HUES64 (cell line): ENCODE measurements around the gene SLC6A11. TPM values are rescaled to one million over a fixed set of nuclear protein-coding genes. Genes with fewer than 3 reads are reported as not detected.
A peak's percentile ranks its signal among the peaks of the same experiment; 100 is the strongest.

Source experiments
- H3K27ac ChIP-seq: 2 replicates; pipeline ENCODE4 v1.7.0; 2013; ENCODE audit warnings: low read depth, low read length, inconsistent platforms
- H3K27me3 ChIP-seq: 2 replicates; pipeline ENCODE4 v1.6.1; 2013; ENCODE audit warnings: mild to moderate bottlenecking, low read length; ENCODE audit not compliant: insufficient read depth
- H3K36me3 ChIP-seq: 2 replicates; pipeline ENCODE4 v1.6.1; 2013; ENCODE audit warnings: mild to moderate bottlenecking, low read length; ENCODE audit not compliant: insufficient read depth
- H3K4me1 ChIP-seq: 2 replicates; pipeline ENCODE4 v1.6.1; 2013; ENCODE audit warnings: mild to moderate bottlenecking, low read length, moderate library complexity; ENCODE audit not compliant: insufficient read depth
- H3K4me3 ChIP-seq: 2 replicates; pipeline ENCODE4 v1.5.1; 2013; ENCODE audit warnings: mild to moderate bottlenecking, low read length, moderate library complexity
- H3K9ac ChIP-seq: 2 replicates; pipeline ENCODE4 v1.6.1; 2013; ENCODE audit warnings: mild to moderate bottlenecking, low read depth, low read length
- H3K9me3 ChIP-seq: 2 replicates; pipeline ENCODE4 v1.6.1; 2013; ENCODE audit warnings: low read depth, low read length; ENCODE audit not compliant: insufficient read depth
- WGBS: fragments of 150-250, 120-280 bp; methylation state at CpG from one replicate; pipeline ENCODE4 v1.1.7; 2013; ENCODE audit warnings: missing lambda C conversion rate; 5-methylcytosine and 5-hydroxymethylcytosine counted together
- polyA plus RNA-seq, 2 experiments: library from polyadenylated mRNA; stranded (reverse); fragments of 50-300 nt; gene quantifications; one replicate each; pipeline ENCODE4 v1.2.3, GENCODE V29; 2013

The SLC6A11 gene
- polyA plus RNA-seq (2013, experiment 1 of 2): 0.65 TPM
- 1.1 TPM for polyA plus RNA-seq (2013, experiment 2 of 2)

- H3K4me1 ChIP-seq: no peaks in the 10 kb centered on the region
- peak within 1 kb of the TSS; percentile 62 for H3K9ac ChIP-seq
- H3K4me3 ChIP-seq: peak within 1 kb of the TSS; percentile 54
- H3K27ac ChIP-seq: no peak within 1 kb of the TSS
- peaks cover 55% of the 10 kb centered on the region for H3K27me3 ChIP-seq
- WGBS: 7% methylated on average over 96 of the region's 96 CpGs
- no peaks in the 10 kb centered on the region for H3K36me3 ChIP-seq
- no peaks in the 10 kb centered on the region for H3K9me3 ChIP-seq
These were observed at the start of gene SLC6A11 for GRCh38 chr3:10816019-10816862. Gene SLC6A11, plus strand, starts transcription at chr3:10816228. Its CDS starts 38 bp downstream, at chr3:10816266.

GRCh38 chr3:10768708-10769394 lies 47.2 kb upstream of the SLC6A11 start:
- H3K27ac ChIP-seq: no peak overlapping the region
- 83% methylated on average over 10 of the region's 10 CpGs for WGBS
- no peaks in the 10 kb centered on the region for H3K36me3 ChIP-seq
- no peak overlapping the region for H3K4me3 ChIP-seq
- no peaks in the 10 kb centered on the region for H3K4me1 ChIP-seq
- H3K9ac ChIP-seq: no peak overlapping the region
- no peaks in the 10 kb centered on the region for H3K27me3 ChIP-seq
- no peaks in the 10 kb centered on the region for H3K9me3 ChIP-seq

- no peaks in the 10 kb centered on the region for H3K36me3 ChIP-seq
- no peak overlapping the region for H3K27ac ChIP-seq
- WGBS: 94% methylated on average over 11 of the region's 11 CpGs
- no peaks in the 10 kb centered on the region for H3K9me3 ChIP-seq
- H3K4me3 ChIP-seq: no peak overlapping the region
- no peak overlapping the region for H3K9ac ChIP-seq
- H3K4me1 ChIP-seq: no peaks in the 10 kb centered on the region
- no peaks in the 10 kb centered on the region for H3K27me3 ChIP-seq
These were observed 45.5 kb upstream of the SLC6A11 start for GRCh38 chr3:10770547-10770946.

GRCh38 chr3:10770981-10771380 lies 45.0 kb upstream of the SLC6A11 start:
- H3K4me1 ChIP-seq: no peaks in the 10 kb centered on the region
- WGBS: 81% methylated on average over 2 of the region's 3 CpGs

GRCh38 chr3:10771486-10772270 lies 44.4 kb upstream of the SLC6A11 start:
- Histone ChIP-seq H3K27ac (no peak overlapping the region), H3K9me3 (no peaks in the 10 kb centered on the region)
- WGBS: 84% methylated on average over 10 of the region's 10 CpGs

More at GRCh38 chr3:10770981-10771380, 45.0 kb upstream of the SLC6A11 start:
- no peaks in the 10 kb centered on the region for H3K36me3 ChIP-seq
- no peak overlapping the region for H3K9ac ChIP-seq
- H3K27ac ChIP-seq: no peak overlapping the region
- H3K4me3 ChIP-seq: no peak overlapping the region
- H3K9me3 ChIP-seq: no peaks in the 10 kb centered on the region
- no peaks in the 10 kb centered on the region for H3K27me3 ChIP-seq

GRCh38 chr3:10772271-10773161 lies 43.5 kb upstream of the SLC6A11 start:
- Histone ChIP-seq H3K27ac (no peak overlapping the region), H3K27me3 (no peaks in the 10 kb centered on the region), H3K9ac (no peak overlapping the region), H3K4me1 (no peaks in the 10 kb centered on the region), H3K36me3 (no peaks in the 10 kb centered on the region), H3K4me3 (no peak overlapping the region), H3K9me3 (no peaks in the 10 kb centered on the region)
- 73% methylated on average over 16 of the region's 16 CpGs for WGBS

More at GRCh38 chr3:10771486-10772270, 44.4 kb upstream of the SLC6A11 start:
- Histone ChIP-seq H3K36me3 (no peaks in the 10 kb centered on the region), H3K4me3 (no peak overlapping the region), H3K4me1 (no peaks in the 10 kb centered on the region), H3K27me3 (no peaks in the 10 kb centered on the region), H3K9ac (no peak overlapping the region)

GRCh38 chr3:10774129-10774670 lies 41.8 kb upstream of the SLC6A11 start:
- WGBS: 88% methylated on average over 8 of the region's 8 CpGs
- Histone ChIP-seq H3K9me3 (no peaks in the 10 kb centered on the region), H3K4me3 (no peak overlapping the region), H3K4me1 (no peaks in the 10 kb centered on the region), H3K9ac (no peak overlapping the region), H3K27me3 (no peaks in the 10 kb centered on the region), H3K36me3 (no peaks in the 10 kb centered on the region), H3K27ac (no peak overlapping the region)

GRCh38 chr3:10774825-10775224 lies 41.2 kb upstream of the SLC6A11 start:
- H3K4me1 ChIP-seq: no peaks in the 10 kb centered on the region
- H3K9ac ChIP-seq: no peak overlapping the region
- WGBS: 83% methylated on average over 8 of the region's 8 CpGs
- H3K9me3 ChIP-seq: no peaks in the 10 kb centered on the region
- H3K36me3 ChIP-seq: no peaks in the 10 kb centered on the region
- H3K27ac ChIP-seq: no peak overlapping the region
- H3K27me3 ChIP-seq: no peaks in the 10 kb centered on the region
- H3K4me3 ChIP-seq: no peak overlapping the region

GRCh38 chr3:10775259-10775658 lies 40.8 kb upstream of the SLC6A11 start:
- Histone ChIP-seq H3K4me1 (no peaks in the 10 kb centered on the region), H3K27ac (no peak overlapping the region), H3K27me3 (no peaks in the 10 kb centered on the region), H3K9me3 (no peaks in the 10 kb centered on the region), H3K36me3 (no peaks in the 10 kb centered on the region), H3K4me3 (no peak overlapping the region), H3K9ac (no peak overlapping the region)
- 90% methylated on average over 8 of the region's 8 CpGs for WGBS

GRCh38 chr3:10775828-10776227 lies 40.2 kb upstream of the SLC6A11 start:
- H3K9ac ChIP-seq: no peak overlapping the region
- no peak overlapping the region for H3K4me3 ChIP-seq
- H3K27me3 ChIP-seq: no peaks in the 10 kb centered on the region
- WGBS: 92% methylated on average over 3 of the region's 3 CpGs
- H3K9me3 ChIP-seq: no peaks in the 10 kb centered on the region
- no peaks in the 10 kb centered on the region for H3K4me1 ChIP-seq
- no peak overlapping the region for H3K27ac ChIP-seq
- H3K36me3 ChIP-seq: no peaks in the 10 kb centered on the region
